Measurements from ENCODE around the gene C14orf119. TPM values are rescaled to one million over a fixed set of nuclear protein-coding genes. Genes with fewer than 3 reads are reported as not detected.
"Not testable (repeated sequence)": the region's sequence is repeated elsewhere in the genome, so short reads cannot be mapped to it uniquely, and the experiment has no call there.

The C14orf119 gene
- total RNA-seq, 1 donor from 2014 or later, result 53.0 TPM

DNA sequence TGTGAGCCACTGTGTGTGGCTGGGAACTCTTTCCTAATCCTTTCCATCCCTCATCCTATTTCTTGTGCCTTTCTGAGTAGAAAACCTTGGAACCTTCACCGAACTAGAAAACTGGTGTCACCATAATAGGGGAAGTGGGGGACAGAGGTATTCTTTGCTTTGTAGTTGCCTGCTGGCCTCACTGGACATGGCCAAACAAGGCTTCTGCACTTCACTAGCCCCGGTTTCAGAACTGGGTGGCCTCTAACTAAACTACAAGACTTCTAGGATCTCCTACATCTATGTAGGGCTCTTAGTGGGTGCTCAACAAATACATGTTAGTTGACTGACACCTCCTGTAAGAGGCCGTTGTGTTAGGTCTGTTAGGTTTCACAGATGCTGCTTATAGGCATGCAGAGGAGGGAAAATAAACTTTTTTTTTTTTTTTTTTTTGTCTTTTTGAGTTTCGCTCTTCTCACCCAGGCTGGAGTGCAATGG lies 10.1 kb downstream of the C14orf119 start:
- Mint-ChIP-seq H3K4me3 (no peak overlapping the region), H3K4me1 (ENCODE audit: unreplicated experiment) (peaks cover 27% of the 10 kb centered on the region), H3K27ac (no peak overlapping the region), H3K9me3 (no peaks in the 10 kb centered on the region), H3K36me3 (no peaks in the 10 kb centered on the region), H3K27me3 (peaks cover 16% of the 10 kb centered on the region)
- no peak for TF ChIP-seq CTCF (conservative IDR thresholded peaks at IDR 0.05)
- DNase-seq (ENCODE audit: extremely low spot score, unreplicated experiment), result no peak

- H3K36me3 Mint-ChIP-seq, result no peaks in the 10 kb centered on the region
- no peak overlapping the region for H3K27ac Mint-ChIP-seq
- no peak overlapping the region for H3K4me3 Mint-ChIP-seq
- peaks cover 16% of the 10 kb centered on the region for H3K27me3 Mint-ChIP-seq
- no peaks in the 10 kb centered on the region for H3K9me3 Mint-ChIP-seq
- no peak for DNase-seq (ENCODE audit: extremely low spot score, unreplicated experiment)
- peaks cover 27% of the 10 kb centered on the region for H3K4me1 Mint-ChIP-seq (ENCODE audit: unreplicated experiment)
- TF ChIP-seq CTCF (conservative IDR thresholded peaks at IDR 0.05), result no peak
Measured at GRCh38 chr14:23106747-23107045, 11.4 kb downstream of the C14orf119 start.

DNA sequence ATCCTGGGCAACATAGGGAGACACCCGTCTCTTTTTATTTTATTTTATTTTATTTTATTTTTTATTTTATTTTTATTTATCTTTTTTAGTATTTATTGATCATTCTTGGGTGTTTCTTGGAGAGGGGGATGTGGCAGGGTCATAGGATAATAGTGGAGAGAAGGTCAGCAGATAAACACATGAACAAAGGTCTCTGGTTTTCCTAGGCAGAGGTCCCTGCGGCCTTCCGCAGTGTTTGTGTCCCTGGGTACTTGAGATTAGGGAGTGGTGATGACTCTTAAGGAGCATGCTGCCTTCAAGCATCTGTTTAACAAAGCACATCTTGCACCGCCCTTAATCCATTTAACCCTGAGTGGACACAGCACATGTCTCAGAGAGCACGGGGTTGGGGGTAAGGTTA lies 12.3 kb downstream of the C14orf119 start:
- H3K27ac Mint-ChIP-seq; H3K9me3 Mint-ChIP-seq; DNase-seq (ENCODE audit: extremely low spot score, unreplicated experiment); H3K4me3 Mint-ChIP-seq; H3K36me3 Mint-ChIP-seq: not testable (repeated sequence)
- Mint-ChIP-seq H3K4me1 (ENCODE audit: unreplicated experiment) (peaks cover 27% of the 10 kb centered on the region), H3K27me3 (peaks cover 16% of the 10 kb centered on the region)

- H3K4me3 Mint-ChIP-seq; H3K36me3 Mint-ChIP-seq; H3K27ac Mint-ChIP-seq; H3K9me3 Mint-ChIP-seq; DNase-seq (ENCODE audit: extremely low spot score, unreplicated experiment): not testable (repeated sequence)
- peaks cover 16% of the 10 kb centered on the region for H3K27me3 Mint-ChIP-seq
- H3K4me1 Mint-ChIP-seq (ENCODE audit: unreplicated experiment), result peaks cover 27% of the 10 kb centered on the region
Measured at GRCh38 chr14:23108169-23108568, 12.9 kb downstream of the C14orf119 start.

- peaks cover 18% of the 10 kb centered on the region for H3K4me1 Mint-ChIP-seq (ENCODE audit: unreplicated experiment)
- H3K36me3 Mint-ChIP-seq, result no peaks in the 10 kb centered on the region
- no peak overlapping the region for H3K27ac Mint-ChIP-seq
- no peak for TF ChIP-seq CTCF (conservative IDR thresholded peaks at IDR 0.05)
- no peaks in the 10 kb centered on the region for H3K9me3 Mint-ChIP-seq
- no peak overlapping the region for H3K4me3 Mint-ChIP-seq
- H3K27me3 Mint-ChIP-seq, result peaks cover 6% of the 10 kb centered on the region
- DNase-seq (ENCODE audit: extremely low spot score, unreplicated experiment), result no peak
Measured at GRCh38 chr14:23109769-23110168, 14.5 kb downstream of the C14orf119 start.

DNA sequence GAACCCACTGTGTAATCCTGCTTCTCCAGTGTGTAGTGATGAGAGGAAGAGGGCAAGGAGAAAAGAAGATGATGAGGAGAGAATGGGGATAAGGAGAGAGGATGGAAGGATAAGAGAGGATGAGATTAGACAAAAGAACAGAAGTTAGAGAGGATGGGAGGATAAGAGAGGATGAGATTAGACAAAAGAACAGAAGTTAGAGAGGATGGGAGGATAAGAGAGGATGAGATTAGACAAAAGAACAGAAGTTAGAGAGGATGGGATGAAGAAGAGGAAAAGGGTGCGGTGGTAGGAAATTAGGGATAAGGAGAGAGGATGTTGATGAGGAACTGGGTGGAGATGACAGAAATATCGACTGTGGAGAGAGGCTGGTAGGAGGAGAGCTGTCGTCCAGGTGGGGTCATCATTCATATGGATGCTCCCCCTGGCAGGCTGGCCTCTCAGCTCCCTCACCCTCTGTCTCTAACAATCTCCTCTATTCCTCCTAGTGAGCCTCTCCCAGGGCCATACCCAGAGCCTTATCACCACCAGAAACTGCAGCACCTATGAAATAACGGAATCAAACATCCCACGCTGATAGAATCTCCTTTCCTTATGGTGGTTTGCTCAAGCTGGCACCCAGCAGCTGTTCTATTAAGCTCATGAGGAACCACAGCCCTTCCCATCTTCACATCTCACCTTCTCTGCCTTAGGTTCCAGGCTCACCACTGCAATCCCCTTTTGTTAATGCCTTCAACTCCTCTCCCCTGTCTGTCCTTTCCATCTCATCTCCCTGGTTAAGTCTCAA lies 15.5 kb downstream of the C14orf119 start:
- TF ChIP-seq CTCF (conservative IDR thresholded peaks at IDR 0.05), result no peak
- no peaks in the 10 kb centered on the region for H3K36me3 Mint-ChIP-seq
- H3K4me1 Mint-ChIP-seq (ENCODE audit: unreplicated experiment), result peaks cover 16% of the 10 kb centered on the region
- no peaks in the 10 kb centered on the region for H3K9me3 Mint-ChIP-seq
- peaks cover 9% of the 10 kb centered on the region for H3K27me3 Mint-ChIP-seq
- DNase-seq (ENCODE audit: extremely low spot score, unreplicated experiment), result no peak
- no peak overlapping the region for H3K4me3 Mint-ChIP-seq
- no peak overlapping the region for H3K27ac Mint-ChIP-seq

Measured in type B pancreatic cell (in vitro differentiated cells).